Mesenchymal stem cell (in vitro differentiated cells and primary cell): ENCODE measurements around the gene KPNB1.
A peak's percentile ranks its signal among the peaks of the same experiment; 100 is the strongest.

Experiments used
- DNase-seq: peaks from one replicate; pipeline ENCODE4 v3.0.0-alpha.2; 2013
- H2AFZ ChIP-seq: one replicate; pipeline ENCODE4 v1.6.1; 2013; ENCODE audit warnings: low read depth, mild to moderate bottlenecking, control low read depth, inconsistent platforms, low read length, moderate library complexity
- H2AK5ac ChIP-seq: 2 replicates; pipeline ENCODE4 v1.6.1; 2013; ENCODE audit warnings: low read length, moderate library complexity, mild to moderate bottlenecking, inconsistent platforms; ENCODE audit not compliant: severe bottlenecking
- H2BK120ac ChIP-seq: one replicate; pipeline ENCODE4 v1.6.1; 2013; ENCODE audit warnings: low read depth, mild to moderate bottlenecking, inconsistent platforms, low read length, moderate library complexity
- H2BK12ac ChIP-seq, 2 experiments: one replicate each; pipeline ENCODE4 v1.6.1; 2013; ENCODE audit warnings: inconsistent platforms in 2 of 2, low read length in 2 of 2, mild to moderate bottlenecking in 2 of 2, moderate library complexity in 2 of 2, control low read depth in 1 of 2
- H2BK15ac ChIP-seq: one replicate; pipeline ENCODE4 v1.6.1; 2013; ENCODE audit warnings: mild to moderate bottlenecking, low read depth, inconsistent platforms; ENCODE audit not compliant: poor library complexity, severe bottlenecking
- H2BK5ac ChIP-seq: 2 replicates; pipeline ENCODE4 v1.6.1; 2013; ENCODE audit warnings: low read depth, mild to moderate bottlenecking, low read length, control low read depth, inconsistent platforms; ENCODE audit not compliant: poor library complexity, severe bottlenecking
- H3K14ac ChIP-seq, 2 experiments: one replicate each; pipeline ENCODE4 v1.6.1; 2013; ENCODE audit warnings: inconsistent platforms in 2 of 2, low read length in 2 of 2, control low read depth in 1 of 2, mild to moderate bottlenecking in 1 of 2, moderate library complexity in 1 of 2
- H3K18ac ChIP-seq, 2 experiments: one replicate each; pipeline ENCODE4 v1.6.1; 2013; ENCODE audit warnings: inconsistent platforms in 2 of 2, low read length in 2 of 2, control low read depth in 1 of 2, low read depth in 1 of 2, mild to moderate bottlenecking in 1 of 2
- H3K23ac ChIP-seq, 2 experiments: one replicate each; pipeline ENCODE4 v1.6.1; 2013; ENCODE audit warnings: inconsistent platforms in 2 of 2, low read length in 2 of 2, mild to moderate bottlenecking in 2 of 2, moderate library complexity in 2 of 2, control low read depth in 1 of 2
- H3K27ac ChIP-seq: 2 replicates; pipeline ENCODE4 v1.5.1; 2013; ENCODE audit warnings: mild to moderate bottlenecking, moderate library complexity, low read length, control low read depth, inconsistent platforms; ENCODE audit not compliant: poor library complexity, severe bottlenecking
- H3K27me3 ChIP-seq, 2 experiments: 2 replicates each; pipeline versions ENCODE4 v1.6.1 to v1.7.0; 2013; ENCODE audit warnings: low read length in 2 of 2, mild to moderate bottlenecking in 2 of 2, moderate library complexity in 2 of 2, control low read depth in 1 of 2, inconsistent platforms in 1 of 2; ENCODE audit not compliant: control insufficient read depth in 1 of 2, insufficient read depth in 1 of 2
- H3K36me3 ChIP-seq, 2 experiments: 2 replicates each; pipeline versions ENCODE4 v1.6.1 to v1.7.0; 2013; ENCODE audit warnings: low read length in 2 of 2, control low read depth in 1 of 2, inconsistent platforms in 1 of 2, low read depth in 1 of 2, mild to moderate bottlenecking in 1 of 2; ENCODE audit not compliant: insufficient read depth in 2 of 2, control insufficient read depth in 1 of 2
- H3K4ac ChIP-seq, 2 experiments: one replicate each; pipeline ENCODE4 v1.6.1; 2013; ENCODE audit warnings: inconsistent platforms in 2 of 2, low read length in 2 of 2, mild to moderate bottlenecking in 2 of 2, moderate library complexity in 2 of 2, control low read depth in 1 of 2, low read depth in 1 of 2
- H3K4me1 ChIP-seq: 2 replicates; pipeline ENCODE4 v1.6.1; 2013; ENCODE audit warnings: low read depth, low read length, control low read depth; ENCODE audit not compliant: control insufficient read depth, insufficient read depth
- H3K4me2 ChIP-seq: 2 replicates; pipeline ENCODE4 v1.6.1; 2013; ENCODE audit warnings: low read length, mild to moderate bottlenecking, inconsistent platforms; ENCODE audit not compliant: poor library complexity, severe bottlenecking
- H3K4me3 ChIP-seq, 2 experiments: 2 replicates each; pipeline versions ENCODE4 v1.5.1 to v1.7.0; 2013; ENCODE audit warnings: low read length in 2 of 2, mild to moderate bottlenecking in 2 of 2, control low read depth in 1 of 2, low read depth in 1 of 2; ENCODE audit not compliant: insufficient read depth in 1 of 2
- H3K79me1 ChIP-seq: replicated peaks from 2 replicates; pipeline ENCODE4 v1.6.1; 2013; ENCODE audit warnings: mild to moderate bottlenecking, control low read depth, low read length, inconsistent platforms; ENCODE audit not compliant: poor library complexity, severe bottlenecking
- H3K9ac ChIP-seq: 2 replicates; pipeline ENCODE4 v1.7.0; 2013; ENCODE audit warnings: mild to moderate bottlenecking, low read length, moderate library complexity
- H3K9me3 ChIP-seq: 2 replicates; pipeline ENCODE4 v1.7.0; 2013; ENCODE audit warnings: mild to moderate bottlenecking, low read length; ENCODE audit not compliant: control insufficient read depth
- H4K8ac ChIP-seq: one replicate; pipeline ENCODE4 v1.6.1; 2013; ENCODE audit warnings: inconsistent platforms, mild to moderate bottlenecking, low read length, moderate library complexity
- H4K91ac ChIP-seq: one replicate; pipeline ENCODE4 v1.6.1; 2013; ENCODE audit warnings: mild to moderate bottlenecking, low read length, inconsistent platforms
- WGBS: methylation state at CpG from one replicate; pipeline ENCODE4 v1.1.7; 2013; ENCODE audit warnings: mixed read lengths; 5-methylcytosine and 5-hydroxymethylcytosine counted together

KPNB1 gene

DNA sequence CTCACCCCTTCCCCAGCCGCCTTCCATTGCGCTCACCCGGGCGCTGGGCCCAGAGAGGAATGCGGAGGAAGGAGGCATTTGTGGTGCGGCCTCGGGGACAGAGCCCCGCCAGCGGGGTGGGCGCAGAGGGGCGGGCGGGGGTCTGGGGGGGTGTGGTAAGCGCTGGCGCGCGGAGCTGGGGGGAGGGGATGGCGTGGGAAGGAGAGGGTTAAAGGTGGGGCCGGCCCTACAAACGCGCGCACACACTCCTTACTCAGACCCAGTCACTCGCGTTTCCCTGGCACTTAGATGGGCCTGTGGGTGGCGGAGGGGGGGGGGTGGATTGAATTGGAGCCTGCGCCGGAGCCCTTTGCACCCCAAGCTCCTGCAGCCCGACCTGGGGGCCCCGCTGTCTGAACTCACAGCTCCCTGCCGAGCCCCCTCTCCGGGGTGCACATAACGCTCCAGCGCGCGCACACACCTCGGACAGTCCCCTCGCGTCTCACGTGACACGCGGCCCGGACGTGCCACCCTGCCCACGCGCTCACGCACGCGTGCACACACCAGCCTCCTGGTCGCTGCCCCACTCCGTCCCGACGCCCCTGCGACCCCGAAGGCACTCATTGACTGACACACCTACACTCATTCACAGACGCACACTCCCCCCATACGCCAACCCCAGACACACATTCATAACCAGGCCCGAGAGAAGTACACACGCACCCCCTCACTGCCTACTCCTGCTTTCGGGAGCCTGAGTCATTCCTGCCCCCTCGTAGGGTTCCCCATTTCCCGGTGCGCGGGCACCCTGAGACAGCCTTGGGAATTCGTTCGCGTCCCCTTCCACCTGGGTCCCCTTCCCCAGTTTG is 45.1 kb downstream of the KPNB1 start:
- no peak overlapping the region for H2BK5ac ChIP-seq
- H3K9ac ChIP-seq: peak overlapping the region; percentile 89
- peak overlapping the region; percentile 76 for H2BK15ac ChIP-seq
- peak overlapping the region; percentile 95 for H4K91ac ChIP-seq
- peaks cover 25% of the 10 kb centered on the region for H3K4me1 ChIP-seq
- peak; percentile 65 for DNase-seq
- H3K4me3 ChIP-seq: peak overlapping the region; percentile 79 to 86
- H2BK120ac ChIP-seq: peak overlapping the region; percentile 93
- H3K9me3 ChIP-seq: no peaks in the 10 kb centered on the region
- peaks cover 31 to 33% of the 10 kb centered on the region in 2 experiments for H3K36me3 ChIP-seq
- H3K27me3 ChIP-seq: no peaks in the 10 kb centered on the region
- under 1% methylated on average over 39 of the region's 65 CpGs for WGBS
- peak overlapping the region; percentile 93 for H4K8ac ChIP-seq
- H2AK5ac ChIP-seq: no peak overlapping the region
- H3K23ac ChIP-seq: peak overlapping the region in 1 of 2 experiments; percentile 16
- H3K14ac ChIP-seq: peak overlapping the region; percentile 11 to 57
- H2BK12ac ChIP-seq: peak overlapping the region; percentile 63 to 89
- peak overlapping the region; percentile 72 to 93 for H3K4ac ChIP-seq
- peak overlapping the region; percentile 95 to 98 for H3K18ac ChIP-seq
- H2AFZ ChIP-seq: no peak overlapping the region
- H3K79me1 ChIP-seq: peaks cover 4% of the 10 kb centered on the region
- no peak overlapping the region for H3K27ac ChIP-seq
- H3K4me2 ChIP-seq: peak overlapping the region; percentile 85

DNA sequence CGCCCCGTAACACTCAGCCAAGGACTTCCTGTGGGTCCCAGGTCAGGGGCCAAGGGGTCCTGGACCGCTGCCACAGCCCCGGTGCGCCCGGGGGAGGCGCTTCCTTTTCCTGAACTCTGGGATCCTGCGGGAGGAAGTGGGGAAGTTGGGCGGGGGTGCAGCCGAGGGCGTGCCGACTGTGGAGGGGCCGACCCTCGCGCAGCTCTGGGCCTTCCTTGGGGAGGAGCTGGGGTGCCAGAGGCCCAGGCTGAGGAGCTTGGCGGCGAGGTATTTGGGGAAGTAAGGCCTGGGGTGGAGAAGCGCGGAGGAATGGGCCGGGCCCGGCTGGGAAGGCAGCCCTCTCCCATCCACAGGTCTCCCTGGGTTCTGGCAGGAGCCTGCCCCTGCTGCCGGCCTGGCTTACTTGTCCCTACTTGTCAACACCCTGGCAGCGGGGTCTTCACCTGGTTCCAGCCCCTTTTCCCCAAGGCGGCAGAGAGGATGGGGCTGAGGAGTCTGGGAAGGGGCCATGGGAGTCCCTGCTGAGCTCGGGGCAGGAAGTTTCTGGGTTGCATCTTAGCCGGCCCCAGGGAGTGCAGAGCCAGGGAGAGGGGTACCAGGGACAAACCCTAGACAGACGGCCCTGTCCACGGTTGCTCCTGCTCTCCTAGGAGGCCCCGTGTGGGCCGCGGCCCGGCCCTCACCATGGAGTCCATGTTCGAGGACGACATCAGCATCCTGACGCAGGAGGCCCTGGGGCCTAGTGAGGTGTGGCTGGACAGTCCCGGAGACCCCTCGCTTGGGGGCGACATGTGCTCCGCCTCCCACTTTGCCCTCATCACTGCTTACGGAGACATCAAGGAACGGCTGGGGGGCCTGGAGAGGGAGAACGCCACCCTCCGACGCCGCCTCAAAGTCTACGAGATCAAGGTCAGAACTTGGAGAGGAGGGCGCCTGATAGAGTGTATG is 46.0 kb downstream of the KPNB1 start:
- Histone ChIP-seq H3K4me3 (peak overlapping the region; percentile 79 to 86), H3K4me1 (peaks cover 25% of the 10 kb centered on the region), H4K8ac (peak overlapping the region; percentile 93), H2AK5ac (no peak overlapping the region), H2AFZ (no peak overlapping the region), H3K27me3 (no peaks in the 10 kb centered on the region), H2BK15ac (no peak overlapping the region), H2BK12ac (peak overlapping the region; percentile 41 to 42), H3K27ac (no peak overlapping the region), H3K9ac (peak overlapping the region; percentile 89), H2BK5ac (no peak overlapping the region), H3K36me3 (peaks cover 36 to 39% of the 10 kb centered on the region in 2 experiments), H3K9me3 (no peaks in the 10 kb centered on the region), H3K14ac (no peak overlapping the region), H2BK120ac (peak overlapping the region; percentile 67), H3K4ac (peak overlapping the region; percentile 72 to 93), H4K91ac (peak overlapping the region; percentile 95), H3K18ac (peak overlapping the region; percentile 95 to 98), H3K79me1 (peaks cover 4% of the 10 kb centered on the region), H3K4me2 (peak overlapping the region; percentile 85), H3K23ac (no peak overlapping the region)
- peak; percentile 22 for DNase-seq
- WGBS: 42% methylated on average over 43 of the region's 47 CpGs

DNA sequence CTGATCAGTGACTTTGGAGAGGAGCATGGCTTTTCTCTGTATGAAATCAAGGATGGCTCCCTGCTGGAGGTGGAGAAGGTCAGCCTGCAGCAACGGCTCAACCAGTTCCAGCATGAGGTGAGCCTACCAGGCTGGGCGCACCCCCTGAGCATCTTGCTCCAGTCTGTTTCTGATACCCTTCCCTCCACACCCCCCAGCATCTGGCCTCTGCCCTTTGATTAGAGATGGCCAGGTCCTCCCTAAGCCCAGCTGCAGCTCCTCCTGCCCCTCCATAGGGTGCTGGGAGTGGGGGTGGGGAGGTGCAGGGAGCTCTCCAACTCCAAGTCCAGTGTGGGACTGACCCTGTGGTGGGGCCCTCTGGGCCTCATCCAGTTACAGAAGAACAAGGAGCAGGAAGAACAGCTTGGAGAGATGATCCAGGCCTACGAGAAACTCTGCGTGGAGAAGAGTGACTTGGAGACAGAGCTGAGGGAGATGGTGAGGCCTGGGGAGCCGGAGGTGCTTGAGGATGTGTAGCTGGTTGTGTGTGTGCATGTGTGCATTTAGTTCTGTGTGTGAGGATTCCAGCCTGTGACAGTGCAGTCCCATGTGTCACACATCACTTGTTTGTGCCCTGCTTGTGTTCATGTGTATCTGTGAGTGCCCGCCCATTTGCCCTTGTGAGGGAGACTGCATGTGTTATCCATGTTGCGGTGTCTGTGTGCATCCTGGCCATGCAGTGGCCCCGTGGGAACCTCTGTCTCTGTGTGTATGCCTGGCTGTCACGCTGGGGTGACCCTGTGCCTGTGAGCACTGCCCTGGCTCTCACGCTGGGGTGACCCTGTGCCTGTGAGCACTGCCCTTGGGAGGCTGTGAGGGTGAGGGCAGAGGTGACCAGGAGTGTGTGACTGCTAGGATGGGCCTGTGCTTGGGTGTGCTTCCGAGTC is 47.3 kb downstream of the KPNB1 start:
- Histone ChIP-seq H3K4me2 (no peak overlapping the region), H3K79me1 (peaks cover 4% of the 10 kb centered on the region), H3K4ac (no peak overlapping the region), H3K9me3 (no peaks in the 10 kb centered on the region), H3K18ac (no peak overlapping the region), H2AFZ (no peak overlapping the region), H3K4me3 (peak overlapping the region in 1 of 2 experiments; percentile 9), H2BK120ac (no peak overlapping the region), H4K91ac (peak overlapping the region; percentile 52), H3K9ac (peak overlapping the region; percentile 89), H4K8ac (no peak overlapping the region), H3K27ac (no peak overlapping the region), H2AK5ac (no peak overlapping the region), H3K23ac (no peak overlapping the region), H3K4me1 (peaks cover 29% of the 10 kb centered on the region), H3K27me3 (no peaks in the 10 kb centered on the region), H2BK5ac (no peak overlapping the region), H2BK12ac (no peak overlapping the region), H2BK15ac (no peak overlapping the region), H3K36me3 (peaks cover 49 to 52% of the 10 kb centered on the region in 2 experiments), H3K14ac (no peak overlapping the region)
- DNase-seq: no peak
- 88% methylated on average over 10 of the region's 11 CpGs for WGBS
